ENCODE data around the gene TMBIM1. TPM values are rescaled to one million over a fixed set of nuclear protein-coding genes. Genes with fewer than 3 reads are reported as not detected.
A peak's percentile ranks its signal among the peaks of the same experiment; 100 is the strongest.

Gene TMBIM1
- total RNA-seq, 1 experiment from 2014 or later = 76.0 TPM

- Histone ChIP-seq H3K4me3 (no peak overlapping the region), H3K36me3 (peaks cover 91% of the 10 kb centered on the region), H3K9me3 (replicated peaks) (no peaks in the 10 kb centered on the region), H3K4me1 (replicated peaks) (peaks cover 38% of the 10 kb centered on the region), H3K27me3 (replicated peaks) (no peaks in the 10 kb centered on the region), H3K27ac (peak overlapping the region; percentile 81)
- DNase-seq (ENCODE audit: low read depth in 1 of 2, low spot score in 2 of 2) = peak in 1 of 2 experiments; percentile 58
Measured at GRCh38 chr2:218229239-218229638, 63.1 kb downstream of the TMBIM1 start.

GRCh38 chr2:218228366-218229090 lies 63.8 kb downstream of the TMBIM1 start:
- no peak overlapping the region for H3K4me3 ChIP-seq
- H3K27ac ChIP-seq = peak overlapping the region; percentile 81
- no peaks in the 10 kb centered on the region for H3K9me3 ChIP-seq (replicated peaks)
- peaks cover 91% of the 10 kb centered on the region for H3K36me3 ChIP-seq
- H3K4me1 ChIP-seq (replicated peaks) = peaks cover 38% of the 10 kb centered on the region
- no peak for DNase-seq (ENCODE audit: low read depth in 1 of 2, low spot score in 2 of 2)
- no peaks in the 10 kb centered on the region for H3K27me3 ChIP-seq (replicated peaks)

GRCh38 chr2:218226903-218227302 lies 65.4 kb downstream of the TMBIM1 start:
- H3K9me3 ChIP-seq (replicated peaks) = no peaks in the 10 kb centered on the region
- no peaks in the 10 kb centered on the region for H3K27me3 ChIP-seq (replicated peaks)
- H3K36me3 ChIP-seq = peaks cover 91% of the 10 kb centered on the region
- H3K27ac ChIP-seq = no peak overlapping the region
- H3K4me3 ChIP-seq = no peak overlapping the region
- DNase-seq (ENCODE audit: low read depth in 1 of 2, low spot score in 2 of 2) = no peak
- H3K4me1 ChIP-seq (replicated peaks) = peaks cover 49% of the 10 kb centered on the region

Other genes with a start within 250 kb of the TMBIM1 start
- not detected in 2 replicates for gene RUFY4, start 223.2 kb downstream of the TMBIM1 start, total RNA-seq (2014; rRNA removed; shearing (Covaris generic))
- gene CXCR2, start 166.5 kb downstream of the TMBIM1 start, total RNA-seq (2014; rRNA removed; shearing (Covaris generic)) = not detected in 2 replicates
- gene CXCR1, start 125.5 kb downstream of the TMBIM1 start, total RNA-seq (2014; rRNA removed; shearing (Covaris generic)) = not detected in 2 replicates
- 490 and 702 TPM in 2 replicates for gene ARPC2, start 75.3 kb downstream of the TMBIM1 start, total RNA-seq (2014; rRNA removed; shearing (Covaris generic))
- 0.89 TPM in 1 of 2 replicates, not detected in the other for gene GPBAR1, start 31.5 kb downstream of the TMBIM1 start, total RNA-seq (2014; rRNA removed; shearing (Covaris generic))
- gene AAMP, start 22.4 kb downstream of the TMBIM1 start, total RNA-seq (2014; rRNA removed; shearing (Covaris generic)) = 184 and 231 TPM in 2 replicates
- gene PNKD, start 22.0 kb downstream of the TMBIM1 start, total RNA-seq (2014; rRNA removed; shearing (Covaris generic)) = 57.7 and 63.2 TPM in 2 replicates
- gene CATIP, start 64.4 kb upstream of the TMBIM1 start, total RNA-seq (2014; rRNA removed; shearing (Covaris generic)) = not detected in 2 replicates
- 0.05 TPM in 1 of 2 replicates, not detected in the other for gene SLC11A1, start 89.8 kb upstream of the TMBIM1 start, total RNA-seq (2014; rRNA removed; shearing (Covaris generic))
- gene CTDSP1, start 107.4 kb upstream of the TMBIM1 start, total RNA-seq (2014; rRNA removed; shearing (Covaris generic)) = 45.7 and 46.0 TPM in 2 replicates
- not detected in 2 replicates for gene VIL1, start 126.6 kb upstream of the TMBIM1 start, total RNA-seq (2014; rRNA removed; shearing (Covaris generic))